Muscle layer of colon (tissue), 2 donors: ENCODE results near the gene MED15.
"Not testable (repeated sequence)": the region's sequence is repeated elsewhere in the genome, so short reads cannot be mapped to it uniquely, and the experiment has no call there.

ENCODE experiments used
- H3K27ac ChIP-seq: one replicate; pipeline ENCODE4 v1.7.0; 2013; ENCODE audit warnings: low read depth, mild to moderate bottlenecking, low read length, moderate library complexity
- H3K27me3 ChIP-seq, 2 donors: one replicate each; pipeline ENCODE4 v1.7.0; 2013; ENCODE audit warnings: low read length in 2 of 2, mild to moderate bottlenecking in 2 of 2; ENCODE audit not compliant: insufficient read depth in 2 of 2, control insufficient read depth in 1 of 2
- H3K36me3 ChIP-seq: one replicate; pipeline ENCODE4 v1.7.0; 2013; ENCODE audit warnings: mild to moderate bottlenecking, low read length; ENCODE audit not compliant: insufficient read depth
- H3K4me1 ChIP-seq: one replicate; pipeline ENCODE4 v1.7.0; 2013; ENCODE audit warnings: mild to moderate bottlenecking, low read length; ENCODE audit not compliant: insufficient read depth
- H3K4me3 ChIP-seq, 2 donors: one replicate each; pipeline ENCODE4 v1.7.0; 2013; ENCODE audit warnings: low read length in 2 of 2, low read depth in 1 of 2, mild to moderate bottlenecking in 1 of 2, moderate library complexity in 1 of 2
- H3K9ac ChIP-seq: one replicate; pipeline ENCODE4 v1.7.0; 2013; ENCODE audit warnings: low read length
- H3K9me3 ChIP-seq: one replicate; pipeline ENCODE4 v1.7.0; 2013; ENCODE audit warnings: mild to moderate bottlenecking, low read length
- donor health status: abdominal sarcoma.
- donor health status: Adenocarcinoma of cecum.

MED15 gene

DNA sequence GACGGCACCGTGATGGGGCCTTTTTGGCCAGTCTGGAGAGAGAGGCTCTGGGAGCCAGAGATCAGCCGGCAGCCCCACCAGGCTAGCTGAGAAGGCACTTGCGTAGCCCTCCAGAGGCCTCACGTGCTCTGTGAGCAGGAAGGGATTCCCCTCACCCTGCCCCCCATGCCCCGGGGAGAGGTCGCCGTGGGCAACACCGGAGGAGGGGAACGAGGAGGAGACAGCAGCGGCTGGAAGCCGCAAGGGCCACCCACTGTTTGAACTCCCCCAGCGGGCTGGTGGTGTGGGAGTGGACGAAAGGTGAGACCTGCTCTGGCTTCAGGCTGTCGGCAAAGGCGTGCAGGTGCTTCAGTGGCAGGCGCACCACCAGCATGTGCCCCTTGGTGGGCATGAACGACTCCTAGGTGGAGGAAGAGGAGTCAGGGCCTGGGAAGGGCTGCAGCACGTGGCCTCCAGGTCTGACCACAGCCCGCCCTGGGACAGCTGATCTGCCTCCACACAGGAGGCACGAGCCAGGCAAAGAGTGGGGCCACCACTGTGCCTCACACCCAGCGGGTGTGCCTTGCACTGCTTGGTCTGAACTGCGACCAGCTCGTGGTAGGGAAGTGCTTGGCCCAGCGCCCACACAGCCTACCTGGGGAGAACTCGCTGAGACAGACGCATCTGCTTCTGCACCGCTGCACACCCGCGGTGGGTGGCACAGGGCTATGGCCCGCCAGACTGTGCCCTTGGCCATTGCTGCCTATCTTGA lies 99.9 kb downstream of the MED15 start:
- H3K9ac ChIP-seq, result no peak overlapping the region
- H3K27me3 ChIP-seq, result no peaks in the 10 kb centered on the region
- no peaks in the 10 kb centered on the region for H3K4me1 ChIP-seq
- H3K9me3 ChIP-seq, result no peaks in the 10 kb centered on the region
- no peak overlapping the region for H3K27ac ChIP-seq
- no peak overlapping the region for H3K4me3 ChIP-seq
- no peaks in the 10 kb centered on the region for H3K36me3 ChIP-seq

DNA sequence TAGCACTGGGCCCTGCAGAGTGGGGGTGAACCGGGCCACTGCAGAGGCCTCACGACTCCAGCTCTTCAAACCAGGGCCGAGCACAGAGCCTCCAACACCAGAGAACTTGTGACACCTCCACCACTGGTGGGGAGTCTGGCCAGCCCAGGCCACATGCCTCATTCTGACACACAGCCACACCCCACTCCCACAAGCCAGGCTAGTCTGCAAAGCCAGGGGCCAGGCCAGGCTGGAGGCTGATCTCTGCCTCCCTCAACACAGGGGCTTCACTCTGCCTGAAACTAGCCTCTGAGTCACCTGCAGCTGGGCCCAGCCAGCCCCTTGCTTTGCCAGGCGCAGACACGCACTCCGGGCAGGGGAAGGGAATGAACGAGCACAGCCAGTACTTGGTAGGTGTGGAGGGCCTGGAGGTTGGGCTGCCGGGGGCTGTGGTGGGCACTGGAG lies 102.9 kb downstream of the MED15 start:
- no peak overlapping the region for H3K9ac ChIP-seq
- no peak overlapping the region for H3K4me3 ChIP-seq
- no peaks in the 10 kb centered on the region for H3K36me3 ChIP-seq
- no peaks in the 10 kb centered on the region for H3K27me3 ChIP-seq
- no peaks in the 10 kb centered on the region for H3K9me3 ChIP-seq
- H3K4me1 ChIP-seq, result no peaks in the 10 kb centered on the region
- H3K27ac ChIP-seq, result no peak overlapping the region

- Histone ChIP-seq H3K4me1 (no peaks in the 10 kb centered on the region), H3K4me3 (no peak overlapping the region), H3K9me3 (no peaks in the 10 kb centered on the region), H3K9ac (no peak overlapping the region), H3K27ac (no peak overlapping the region), H3K36me3 (no peaks in the 10 kb centered on the region), H3K27me3 (no peaks in the 10 kb centered on the region)
Measured at GRCh38 chr22:20610757-20611156, 103.3 kb downstream of the MED15 start.

- no peaks in the 10 kb centered on the region for H3K4me1 ChIP-seq
- no peaks in the 10 kb centered on the region for H3K9me3 ChIP-seq
- H3K9ac ChIP-seq, result no peak overlapping the region
- no peaks in the 10 kb centered on the region for H3K27me3 ChIP-seq
- no peak overlapping the region for H3K27ac ChIP-seq
- H3K4me3 ChIP-seq, result no peak overlapping the region
- H3K36me3 ChIP-seq, result no peaks in the 10 kb centered on the region
Measured at GRCh38 chr22:20611418-20611817, 104.0 kb downstream of the MED15 start.

- Histone ChIP-seq H3K27ac (no peak overlapping the region), H3K9me3 (no peaks in the 10 kb centered on the region), H3K36me3 (no peaks in the 10 kb centered on the region), H3K4me1 (no peaks in the 10 kb centered on the region), H3K9ac (no peak overlapping the region), H3K4me3 (no peak overlapping the region), H3K27me3 (no peaks in the 10 kb centered on the region)
Measured at GRCh38 chr22:20613301-20613700, 105.9 kb downstream of the MED15 start.

DNA sequence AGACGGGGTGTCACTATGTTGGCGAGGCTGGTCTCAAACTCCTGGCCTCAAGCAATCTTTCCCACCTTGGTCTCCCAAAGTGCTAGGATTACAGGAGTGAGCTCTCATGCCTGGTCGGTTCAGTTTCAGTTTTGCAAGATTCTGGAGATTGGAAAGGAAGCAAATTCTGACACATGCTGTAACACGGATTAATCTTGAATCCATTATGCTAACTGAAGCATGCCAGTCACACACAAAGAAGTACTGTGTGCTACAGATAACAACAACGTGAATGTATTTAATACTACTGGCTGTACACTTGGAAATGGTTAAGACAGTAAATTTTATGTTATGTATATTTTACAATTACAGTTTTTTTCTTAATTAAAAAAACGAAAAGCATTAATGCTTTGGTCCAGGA lies 107.6 kb downstream of the MED15 start:
- no peaks in the 10 kb centered on the region for H3K9me3 ChIP-seq
- no peaks in the 10 kb centered on the region for H3K36me3 ChIP-seq
- H3K27me3 ChIP-seq, result no peaks in the 10 kb centered on the region
- H3K9ac ChIP-seq, result no peak overlapping the region
- no peak overlapping the region for H3K4me3 ChIP-seq
- H3K4me1 ChIP-seq, result no peaks in the 10 kb centered on the region
- H3K27ac ChIP-seq, result no peak overlapping the region

DNA sequence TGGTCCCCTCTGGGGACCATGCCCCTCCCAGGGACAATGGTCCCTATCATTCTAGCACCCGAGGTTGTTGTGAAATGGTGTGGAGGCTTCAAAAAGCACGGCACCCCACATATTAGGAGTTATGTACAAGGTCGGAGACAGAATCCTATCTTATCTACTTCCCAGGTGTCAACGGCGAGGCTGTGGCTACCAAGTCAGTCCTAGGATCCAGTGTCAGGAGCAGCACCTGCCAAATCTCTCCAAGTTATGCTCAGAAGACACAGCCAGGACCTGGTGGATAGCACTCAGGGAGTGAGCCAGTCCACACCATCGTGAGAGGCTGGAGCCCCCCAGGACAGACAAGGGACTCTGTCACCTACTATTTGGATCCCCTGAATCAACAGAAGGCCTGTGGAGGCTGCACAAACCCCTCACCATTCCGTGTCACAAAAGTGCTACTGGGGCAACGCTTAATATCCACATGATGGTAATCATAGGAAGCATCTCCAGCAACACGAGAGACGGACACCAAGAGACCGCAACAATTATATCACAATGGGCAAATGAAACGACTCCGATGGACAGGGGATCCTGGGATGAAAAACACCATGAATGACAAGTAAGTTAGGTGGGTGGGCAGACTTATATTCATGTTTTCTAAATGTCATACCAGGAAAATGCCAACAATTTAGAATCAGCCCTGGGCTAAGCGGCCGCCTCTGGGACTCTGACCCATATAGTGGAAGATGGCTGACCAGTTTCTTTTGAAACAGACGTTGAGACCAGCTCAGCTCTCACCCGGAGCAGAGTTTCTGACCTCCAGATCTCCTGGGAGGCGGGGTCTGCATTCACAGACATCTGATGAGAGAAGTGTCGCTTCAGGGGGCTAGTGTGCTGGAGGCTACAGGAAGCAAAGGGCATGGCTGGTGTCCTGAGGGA lies 108.4 kb downstream of the MED15 start:
- no peaks in the 10 kb centered on the region for H3K9me3 ChIP-seq
- H3K27ac ChIP-seq, result no peak overlapping the region
- H3K4me3 ChIP-seq, result no peak overlapping the region
- no peaks in the 10 kb centered on the region for H3K27me3 ChIP-seq
- H3K9ac ChIP-seq, result no peak overlapping the region
- H3K36me3 ChIP-seq, result no peaks in the 10 kb centered on the region
- H3K4me1 ChIP-seq, result no peaks in the 10 kb centered on the region

DNA sequence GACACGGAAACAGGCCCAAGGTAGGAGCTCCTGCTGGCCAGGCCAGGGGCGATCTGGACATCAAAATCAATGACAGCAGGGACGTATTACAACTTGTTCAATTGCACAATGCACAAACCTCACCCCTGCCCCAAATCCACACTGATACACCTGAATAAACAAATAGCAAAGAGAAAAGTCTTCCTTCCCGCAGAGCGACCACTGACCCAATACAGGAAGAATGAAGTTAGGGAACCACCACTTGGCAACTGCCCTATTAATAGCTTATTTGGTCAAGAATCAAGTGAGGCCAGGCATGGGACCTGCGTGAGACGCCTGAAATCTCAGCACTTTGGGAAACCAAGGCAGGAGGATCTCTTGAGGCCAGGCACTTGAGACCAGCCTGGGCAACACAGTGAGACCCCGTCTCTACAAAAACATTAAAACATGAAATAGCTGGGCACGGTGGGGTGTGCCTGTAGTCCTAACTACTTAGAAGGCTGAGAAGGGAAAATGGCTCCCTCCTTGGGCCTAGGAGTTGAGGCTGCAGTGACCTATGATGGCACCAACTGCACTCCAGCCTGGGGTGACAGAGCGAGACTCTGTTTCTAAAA lies 109.1 kb downstream of the MED15 start:
- no peaks in the 10 kb centered on the region for H3K4me1 ChIP-seq
- H3K27ac ChIP-seq, result no peak overlapping the region
- no peak overlapping the region for H3K4me3 ChIP-seq
- H3K9me3 ChIP-seq, result no peaks in the 10 kb centered on the region
- H3K36me3 ChIP-seq, result no peaks in the 10 kb centered on the region
- no peaks in the 10 kb centered on the region for H3K27me3 ChIP-seq
- no peak overlapping the region for H3K9ac ChIP-seq

DNA sequence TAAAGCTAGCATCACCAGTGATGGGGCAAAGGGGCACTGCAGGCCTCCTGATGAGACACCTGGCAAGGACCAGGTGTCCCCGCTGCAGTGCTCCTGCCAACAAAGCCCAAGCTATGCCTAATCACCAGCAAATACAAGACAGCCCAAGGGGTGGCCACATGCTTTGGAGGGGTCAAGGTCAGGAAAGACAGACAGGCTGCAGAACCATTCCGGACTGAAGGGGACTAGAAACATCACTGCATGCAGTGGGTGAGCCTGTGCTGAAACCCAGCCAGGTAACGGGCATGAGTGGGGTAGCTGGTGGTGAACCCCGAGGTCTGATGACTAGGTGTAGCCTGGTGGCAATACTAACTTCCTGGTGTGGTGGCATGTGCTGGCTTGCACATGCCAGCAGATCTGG lies 111.1 kb downstream of the MED15 start:
- H3K4me1 ChIP-seq, result no peaks in the 10 kb centered on the region
- no peaks in the 10 kb centered on the region for H3K36me3 ChIP-seq
- no peak overlapping the region for H3K9ac ChIP-seq
- H3K27ac ChIP-seq, result no peak overlapping the region
- no peaks in the 10 kb centered on the region for H3K9me3 ChIP-seq
- no peaks in the 10 kb centered on the region for H3K27me3 ChIP-seq
- H3K4me3 ChIP-seq, result no peak overlapping the region

DNA sequence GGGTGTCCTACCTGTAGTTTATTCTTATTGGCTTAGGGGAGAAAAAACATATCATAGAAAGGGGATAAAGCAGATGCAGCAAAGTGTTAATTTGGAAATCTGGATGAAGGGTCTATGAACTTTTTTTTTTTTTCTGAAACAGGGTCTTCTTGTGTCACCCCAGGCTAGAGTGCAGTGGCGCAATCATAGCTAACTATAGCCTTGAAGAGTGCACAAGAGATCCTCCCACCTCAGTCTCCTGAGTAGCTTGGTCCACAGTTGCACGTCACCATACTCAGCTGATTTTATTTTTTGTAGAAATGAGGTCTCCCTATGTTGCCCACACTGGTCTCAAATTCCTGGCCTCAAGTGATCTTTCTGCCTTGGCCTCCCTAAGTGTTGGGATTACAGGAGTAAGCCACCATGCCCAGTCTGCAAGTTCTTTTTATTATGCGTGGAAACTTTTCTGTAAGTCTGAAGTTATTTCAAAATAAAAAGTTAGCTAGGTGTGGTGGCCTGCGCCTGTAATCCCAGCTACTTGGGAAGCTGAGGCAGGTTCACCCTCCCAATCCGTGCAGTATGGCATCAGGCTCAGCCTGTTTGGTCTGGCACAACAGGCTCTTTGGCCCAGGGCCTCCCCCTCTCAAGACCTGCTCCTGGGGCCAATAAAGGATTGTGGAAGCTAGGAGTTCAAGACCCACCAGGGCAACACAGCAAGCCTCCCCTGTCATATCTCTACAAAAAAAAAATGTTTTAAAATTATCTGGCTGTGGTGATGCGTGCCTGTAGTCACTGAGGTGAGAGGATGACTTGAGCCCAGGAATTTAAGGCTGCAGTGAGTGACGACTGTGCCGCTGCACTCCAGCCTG lies 111.9 kb downstream of the MED15 start:
- H3K4me1 ChIP-seq, result no peaks in the 10 kb centered on the region
- H3K27ac ChIP-seq, result no peak overlapping the region
- no peak overlapping the region for H3K4me3 ChIP-seq
- H3K9me3 ChIP-seq, result no peaks in the 10 kb centered on the region
- H3K9ac ChIP-seq, result no peak overlapping the region
- H3K27me3 ChIP-seq, result no peaks in the 10 kb centered on the region
- H3K36me3 ChIP-seq, result no peaks in the 10 kb centered on the region

DNA sequence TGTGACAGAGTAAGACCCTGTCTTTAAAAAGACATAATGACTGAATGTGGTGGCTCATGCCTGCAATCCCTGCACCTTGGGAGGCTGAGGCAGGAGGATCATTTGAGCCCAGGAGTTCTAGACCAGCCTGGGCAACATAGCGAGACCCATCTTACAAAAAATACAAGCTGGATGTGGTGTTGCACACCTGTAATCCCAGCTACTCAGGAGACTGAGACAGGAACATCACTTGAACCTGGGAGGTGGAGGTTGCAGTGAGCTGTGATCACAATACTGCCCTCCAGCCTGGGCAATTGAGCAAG lies 112.4 kb downstream of the MED15 start:
- not testable (repeated sequence) for H3K9ac ChIP-seq, H3K9me3 ChIP-seq, H3K27me3 ChIP-seq, H3K4me3 ChIP-seq, H3K4me1 ChIP-seq, H3K36me3 ChIP-seq, H3K27ac ChIP-seq
